ENCODE data around the gene PRRC2A.

PRRC2A gene

DNA sequence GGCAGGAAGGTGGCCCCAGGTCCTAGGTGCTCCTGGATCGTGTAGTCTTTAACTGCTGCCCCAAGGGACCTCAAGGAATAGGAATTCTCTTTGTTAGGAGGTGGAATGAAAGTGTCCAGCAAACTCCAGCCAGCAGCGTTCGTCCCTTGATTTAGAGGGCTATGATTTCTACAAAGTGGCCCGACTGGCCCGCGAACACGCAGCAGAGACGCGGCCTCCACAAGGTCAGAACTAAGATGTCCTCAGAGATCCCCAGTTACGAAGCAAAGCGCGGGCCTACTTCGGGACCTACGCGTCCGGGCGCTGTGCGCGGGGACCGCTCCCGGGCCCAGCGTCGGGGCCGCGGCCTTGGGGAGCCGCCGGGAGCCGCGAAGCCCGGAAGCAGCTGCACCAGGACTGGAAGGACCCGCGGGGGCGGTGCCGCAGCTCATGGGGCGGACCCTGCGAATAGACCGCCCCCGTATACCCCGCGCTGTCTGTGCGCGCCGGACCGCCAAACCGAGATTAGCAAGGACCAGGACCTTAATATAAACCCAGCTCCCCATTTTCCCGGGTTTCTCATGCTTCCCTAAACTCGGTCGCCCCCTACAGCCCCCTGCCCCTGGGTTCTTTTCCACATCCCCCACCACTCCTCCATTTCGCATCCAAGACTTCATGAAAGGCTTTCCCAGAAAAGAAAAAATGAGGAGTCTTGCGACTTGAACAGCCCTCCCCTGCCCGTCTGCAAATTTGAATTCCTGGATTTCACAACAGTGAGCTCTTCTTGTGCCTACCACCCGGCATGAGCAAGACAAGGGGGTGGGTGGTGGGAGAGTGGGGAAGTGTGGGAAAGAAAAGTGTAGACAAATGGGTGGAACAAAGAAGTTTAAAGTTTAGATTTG, 40.1 kb downstream of the PRRC2A start, which contains the start of gene C6orf47:
TSS of gene C6orf47 (minus strand) at position 398 of the 881 bp plus-strand sequence. CDS start 831 bp downstream, outside the sequence.
- Histone ChIP-seq H3K14ac (ENCODE audit: low read length) (peak within 1 kb of the TSS; percentile 90), H4K8ac (ENCODE audit: low read depth, low read length) (peak within 1 kb of the TSS; percentile 93), H2AK5ac (ENCODE audit: low read length) (peak within 1 kb of the TSS; percentile 97), H2BK5ac (ENCODE audit: low read depth, low read length, poor library complexity) (peak within 1 kb of the TSS; percentile 55), H4K91ac (ENCODE audit: low read depth, low read length) (peak within 1 kb of the TSS; percentile 74), H3K36me3 (ENCODE audit: control insufficient read depth in 1 of 2, insufficient read depth in 2 of 2, low read length in 2 of 2) (peaks cover 18 to 25% of the 10 kb centered on the region in 2 experiments), H3K4me2 (ENCODE audit: low read length) (peak within 1 kb of the TSS; percentile 84), H3K27me3 (ENCODE audit: insufficient read depth, low read length) (no peaks in the 10 kb centered on the region), H3K4me1 (ENCODE audit: control insufficient read depth in 1 of 2, insufficient read depth in 2 of 2, low read length in 2 of 2) (peaks cover 18 to 26% of the 10 kb centered on the region in 2 experiments), H3K9me3 (ENCODE audit: insufficient read depth, low read depth, low read length) (no peaks in the 10 kb centered on the region), H3K79me1 (ENCODE audit: low read length) (peaks cover 20% of the 10 kb centered on the region), H3K9ac (ENCODE audit: low read length) (peak within 1 kb of the TSS; percentile 93), H3K18ac (ENCODE audit: low read length) (peak within 1 kb of the TSS; percentile 79), H2BK120ac (ENCODE audit: insufficient read depth, low read length, poor library complexity) (peak within 1 kb of the TSS; percentile 75), H3K79me2 (ENCODE audit: control insufficient read depth, insufficient read depth, low read length, poor library complexity) (peaks cover 25% of the 10 kb centered on the region), H3K4me3 (ENCODE audit: low read depth, low read length) (peak within 1 kb of the TSS; percentile 88), H2AFZ (ENCODE audit: insufficient read depth, low read length, poor library complexity) (peak within 1 kb of the TSS; percentile 46), H3K4ac (ENCODE audit: low read depth, low read length) (peak within 1 kb of the TSS; percentile 71), H2BK12ac (ENCODE audit: low read length) (no peak within 1 kb of the TSS), H4K12ac (ENCODE audit: low read depth, low read length) (peak within 1 kb of the TSS; percentile 93), H3K23ac (ENCODE audit: low read length) (peak within 1 kb of the TSS; percentile 44), H3K27ac (ENCODE audit: low read depth, low read length) (peak within 1 kb of the TSS; percentile 85)
- DNase-seq, result peak; percentile 69 to 73
- no CpG with 5 or more reads among the region's 52 CpGs for WGBS (ENCODE audit: extremely low coverage, insufficient coverage, insufficient read length)

- Histone ChIP-seq H3K4me1 (ENCODE audit: control insufficient read depth in 1 of 2, insufficient read depth in 2 of 2, low read length in 2 of 2) (peaks cover 18 to 26% of the 10 kb centered on the region in 2 experiments), H3K79me2 (ENCODE audit: control insufficient read depth, insufficient read depth, low read length, poor library complexity) (peaks cover 30% of the 10 kb centered on the region), H3K79me1 (ENCODE audit: low read length) (peaks cover 25% of the 10 kb centered on the region), H3K4ac (ENCODE audit: low read depth, low read length) (no peak overlapping the region), H2BK12ac (ENCODE audit: low read length) (no peak overlapping the region), H3K9me3 (ENCODE audit: insufficient read depth, low read depth, low read length) (no peaks in the 10 kb centered on the region), H3K14ac (ENCODE audit: low read length) (no peak overlapping the region), H3K4me3 (ENCODE audit: low read depth, low read length) (no peak overlapping the region), H3K27ac (ENCODE audit: low read depth, low read length) (peak overlapping the region; percentile 20), H3K36me3 (ENCODE audit: control insufficient read depth in 1 of 2, insufficient read depth in 2 of 2, low read length in 2 of 2) (peaks cover 15 to 23% of the 10 kb centered on the region in 2 experiments), H3K27me3 (ENCODE audit: insufficient read depth, low read length) (no peaks in the 10 kb centered on the region), H2AFZ (ENCODE audit: insufficient read depth, low read length, poor library complexity) (no peak overlapping the region), H4K91ac (ENCODE audit: low read depth, low read length) (no peak overlapping the region), H4K8ac (ENCODE audit: low read depth, low read length) (peak overlapping the region; percentile 63), H3K18ac (ENCODE audit: low read length) (no peak overlapping the region), H2BK120ac (ENCODE audit: insufficient read depth, low read length, poor library complexity) (no peak overlapping the region), H3K23ac (ENCODE audit: low read length) (no peak overlapping the region), H2AK5ac (ENCODE audit: low read length) (peak overlapping the region; percentile 35), H3K4me2 (ENCODE audit: low read length) (peak overlapping the region; percentile 84), H3K9ac (ENCODE audit: low read length) (no peak overlapping the region), H4K12ac (ENCODE audit: low read depth, low read length) (peak overlapping the region; percentile 23), H2BK5ac (ENCODE audit: low read depth, low read length, poor library complexity) (no peak overlapping the region)
- no peak for DNase-seq
- no CpG with 5 or more reads among the region's 12 CpGs for WGBS (ENCODE audit: extremely low coverage, insufficient coverage, insufficient read length)
These were observed 41.0 kb downstream of the PRRC2A start for GRCh38 chr6:31661262-31662123.

- Histone ChIP-seq H2AK5ac (ENCODE audit: low read length) (no peak overlapping the region), H3K23ac (ENCODE audit: low read length) (no peak overlapping the region), H3K4me1 (ENCODE audit: control insufficient read depth in 1 of 2, insufficient read depth in 2 of 2, low read length in 2 of 2) (peaks cover 20 to 31% of the 10 kb centered on the region in 2 experiments), H3K4me3 (ENCODE audit: low read depth, low read length) (no peak overlapping the region), H3K79me2 (ENCODE audit: control insufficient read depth, insufficient read depth, low read length, poor library complexity) (peaks cover 31% of the 10 kb centered on the region), H2BK12ac (ENCODE audit: low read length) (no peak overlapping the region), H3K36me3 (ENCODE audit: control insufficient read depth in 1 of 2, insufficient read depth in 2 of 2, low read length in 2 of 2) (peaks cover 16 to 22% of the 10 kb centered on the region in 2 experiments), H3K4me2 (ENCODE audit: low read length) (no peak overlapping the region), H3K27ac (ENCODE audit: low read depth, low read length) (no peak overlapping the region), H3K79me1 (ENCODE audit: low read length) (peaks cover 25% of the 10 kb centered on the region), H3K9me3 (ENCODE audit: insufficient read depth, low read depth, low read length) (no peaks in the 10 kb centered on the region), H2BK120ac (ENCODE audit: insufficient read depth, low read length, poor library complexity) (no peak overlapping the region), H2BK5ac (ENCODE audit: low read depth, low read length, poor library complexity) (no peak overlapping the region), H4K91ac (ENCODE audit: low read depth, low read length) (no peak overlapping the region), H3K4ac (ENCODE audit: low read depth, low read length) (no peak overlapping the region), H2AFZ (ENCODE audit: insufficient read depth, low read length, poor library complexity) (no peak overlapping the region), H3K27me3 (ENCODE audit: insufficient read depth, low read length) (no peaks in the 10 kb centered on the region), H3K18ac (ENCODE audit: low read length) (no peak overlapping the region), H4K12ac (ENCODE audit: low read depth, low read length) (no peak overlapping the region), H4K8ac (ENCODE audit: low read depth, low read length) (no peak overlapping the region), H3K9ac (ENCODE audit: low read length) (no peak overlapping the region), H3K14ac (ENCODE audit: low read length) (no peak overlapping the region)
- WGBS (ENCODE audit: extremely low coverage, insufficient coverage, insufficient read length), result no CpG with 5 or more reads among the region's 12 CpGs
- DNase-seq, result no peak
These were observed 41.7 kb downstream of the PRRC2A start for GRCh38 chr6:31662124-31662723.

All from trophoblast cell (in vitro differentiated cells and primary cell).